Activated CD8-positive, alpha-beta memory T cell treated with anti-CD3 and anti-CD28 coated beads, Interleukin-2, amount 50 U/mL, for 24 hours (primary cell): ENCODE data around the gene HHATL.

Experiments used
- DNase-seq: peaks from one replicate; pipeline ENCODE4 v3.0.0-alpha.2; 2020; ENCODE audit errors: extremely low read depth

HHATL gene

DNA sequence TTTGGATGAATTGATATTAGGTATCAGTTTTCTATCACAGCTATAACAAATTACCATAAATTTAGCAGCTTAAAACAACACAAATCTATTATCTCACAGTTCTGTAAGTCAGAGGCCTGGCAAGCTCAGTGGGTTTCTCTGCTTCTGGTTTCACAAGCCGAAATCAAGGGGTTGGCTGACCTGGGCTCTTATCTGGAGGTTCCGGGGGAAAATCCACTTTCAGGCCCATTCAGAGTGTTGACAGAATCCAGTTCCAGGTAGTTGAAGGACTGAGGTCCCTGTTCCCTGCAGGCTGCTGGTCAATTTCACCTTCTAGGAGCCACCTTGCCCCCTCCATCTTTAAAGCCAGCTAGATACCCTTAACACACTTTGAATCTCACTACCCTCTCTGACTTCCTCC, 11.1 kb upstream of the HHATL start:
- no peak for DNase-seq

DNA sequence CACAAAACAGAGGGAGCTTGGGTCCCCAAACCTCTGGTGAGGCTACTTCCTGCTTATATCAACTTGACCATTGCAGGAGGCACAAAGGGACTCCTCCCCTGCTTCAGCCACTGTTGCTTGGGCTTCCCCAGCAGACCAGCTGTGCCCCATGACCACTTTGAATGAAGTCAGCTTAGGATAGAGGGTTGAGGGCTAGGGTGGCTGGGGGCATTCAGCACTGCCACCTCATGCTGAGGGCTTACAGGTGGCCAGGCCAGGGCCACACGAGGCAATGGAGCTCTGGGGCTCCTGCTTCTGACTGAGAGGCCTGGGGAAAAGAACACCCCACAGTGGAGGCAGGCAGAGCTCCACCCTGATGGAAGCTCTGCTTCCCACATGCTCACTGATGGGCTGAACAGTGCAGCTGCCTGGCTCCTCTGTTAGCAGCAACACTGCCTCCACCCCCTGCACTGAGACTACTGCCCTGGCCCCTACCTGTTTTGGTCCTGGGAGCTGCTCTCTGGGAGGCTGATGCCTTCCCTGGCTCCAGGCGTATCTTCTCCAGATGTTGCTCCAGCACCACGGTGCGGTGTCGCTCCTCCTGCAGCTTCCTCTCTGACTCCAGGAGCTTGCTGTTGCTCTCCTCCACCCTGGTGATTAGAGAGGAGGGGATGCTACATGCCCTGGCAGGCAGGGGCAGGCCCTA, 10.2 kb upstream of the HHATL start:
- DNase-seq, result no peak

DNA sequence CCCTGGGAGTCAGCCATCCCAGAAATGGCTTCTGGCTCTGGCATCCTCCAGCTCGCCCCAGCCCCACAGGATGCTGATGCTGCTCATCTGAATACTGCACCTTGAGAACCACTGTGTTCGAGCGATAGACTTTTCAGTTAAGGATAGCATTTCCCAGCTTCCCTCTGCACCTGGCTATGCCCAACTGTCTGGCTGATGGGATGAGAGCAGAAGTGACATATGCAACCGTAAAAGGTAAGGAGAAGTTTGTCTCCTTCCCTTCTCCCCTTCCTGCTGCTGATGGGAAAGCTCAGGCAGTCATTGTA, 9.7 kb upstream of the HHATL start:
- DNase-seq, result no peak

DNA sequence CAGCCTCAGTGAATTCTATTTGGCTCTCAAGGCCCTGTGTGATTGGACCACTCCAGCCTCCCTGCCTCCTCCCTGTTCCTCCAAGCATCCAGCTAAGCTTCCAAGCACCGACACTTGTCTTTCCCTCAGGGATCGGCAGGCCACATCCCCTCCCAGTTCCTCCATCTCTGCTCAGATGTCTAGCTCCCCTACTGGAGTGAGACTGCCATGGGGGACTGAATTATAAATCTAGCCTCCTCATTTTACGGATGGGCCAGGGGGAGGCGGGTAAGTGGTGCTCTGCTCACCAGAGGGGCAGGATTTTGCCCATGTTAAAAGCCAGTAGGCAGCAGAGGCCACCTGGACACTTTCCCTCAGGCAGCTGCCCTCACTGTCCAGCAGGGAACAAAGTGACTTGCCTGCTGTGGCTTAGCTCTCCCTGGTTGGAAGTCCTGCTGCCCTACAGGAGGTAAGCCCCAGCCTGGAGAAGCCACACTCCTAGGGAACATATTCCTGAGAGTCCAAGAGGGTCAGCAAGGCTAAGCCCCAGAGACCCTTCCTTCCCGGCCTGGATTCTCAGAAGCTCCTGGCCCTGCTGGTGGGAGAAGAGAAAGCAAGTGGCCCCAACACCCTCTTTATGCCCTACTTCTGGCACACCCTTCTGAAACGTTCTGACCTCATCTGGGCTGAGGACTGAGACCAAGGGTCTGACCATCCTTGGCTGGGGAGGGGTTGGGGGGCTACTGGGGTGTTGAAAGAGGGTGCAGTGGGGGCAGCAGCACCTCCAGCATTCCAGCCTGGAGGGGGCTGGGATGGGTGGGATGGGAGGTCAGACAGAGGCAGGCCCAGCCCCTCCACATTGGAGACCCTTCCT, 9.1 kb upstream of the HHATL start:
- no peak for DNase-seq

DNA sequence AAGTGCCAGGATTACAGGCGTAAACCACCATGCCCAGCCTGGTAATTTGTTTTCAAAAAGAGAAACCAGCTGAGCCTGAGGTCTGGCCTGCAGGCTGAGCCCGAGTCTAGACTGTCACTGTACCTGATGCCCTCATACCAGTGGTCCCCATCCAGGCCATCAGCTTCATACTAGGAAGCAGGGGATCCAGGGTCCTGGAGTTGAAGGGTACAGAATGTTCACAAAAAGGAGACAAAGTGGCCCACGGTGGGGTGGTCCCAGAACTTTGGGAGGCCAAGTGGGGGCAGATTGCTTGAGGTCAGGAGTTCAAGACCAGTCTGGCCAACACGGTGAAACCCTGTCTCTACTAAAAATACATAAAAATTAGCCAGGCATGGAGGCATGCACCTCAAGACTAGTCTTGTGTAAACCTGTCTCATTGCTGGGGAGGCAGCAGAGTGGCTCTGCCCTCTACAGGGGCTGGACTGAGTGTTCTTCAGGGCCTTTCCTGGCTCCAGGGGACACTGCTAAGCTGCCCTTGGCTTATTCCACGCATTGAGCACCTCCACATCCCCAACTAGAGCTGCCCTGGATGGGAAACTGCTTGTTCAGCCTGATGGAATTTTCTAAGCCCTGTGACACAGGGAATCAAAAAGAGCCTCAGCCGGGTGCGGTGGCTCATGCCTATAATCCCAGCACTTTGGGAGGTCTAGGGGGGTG, 7.9 kb upstream of the HHATL start:
- no peak for DNase-seq

DNA sequence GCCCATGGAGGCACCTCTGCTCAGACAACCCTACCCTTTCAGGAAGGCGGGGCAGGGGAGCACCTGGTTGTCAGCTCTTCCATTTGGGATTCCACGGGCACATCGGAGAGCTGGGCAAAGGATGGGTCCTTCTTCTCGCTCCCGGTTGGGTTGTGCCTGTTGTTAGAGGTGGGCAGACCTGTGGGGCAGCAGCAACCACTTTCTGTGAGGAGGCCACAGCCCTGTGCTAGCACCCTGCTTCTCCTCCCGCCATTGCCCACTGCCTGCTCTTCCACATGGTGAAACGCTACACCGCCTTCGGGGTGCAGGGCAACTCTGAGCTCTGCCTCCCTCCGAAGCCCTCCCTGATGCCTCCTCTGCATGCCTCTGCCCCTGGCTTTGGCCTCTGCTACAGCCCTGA, 7.0 kb upstream of the HHATL start:
- no peak for DNase-seq

DNA sequence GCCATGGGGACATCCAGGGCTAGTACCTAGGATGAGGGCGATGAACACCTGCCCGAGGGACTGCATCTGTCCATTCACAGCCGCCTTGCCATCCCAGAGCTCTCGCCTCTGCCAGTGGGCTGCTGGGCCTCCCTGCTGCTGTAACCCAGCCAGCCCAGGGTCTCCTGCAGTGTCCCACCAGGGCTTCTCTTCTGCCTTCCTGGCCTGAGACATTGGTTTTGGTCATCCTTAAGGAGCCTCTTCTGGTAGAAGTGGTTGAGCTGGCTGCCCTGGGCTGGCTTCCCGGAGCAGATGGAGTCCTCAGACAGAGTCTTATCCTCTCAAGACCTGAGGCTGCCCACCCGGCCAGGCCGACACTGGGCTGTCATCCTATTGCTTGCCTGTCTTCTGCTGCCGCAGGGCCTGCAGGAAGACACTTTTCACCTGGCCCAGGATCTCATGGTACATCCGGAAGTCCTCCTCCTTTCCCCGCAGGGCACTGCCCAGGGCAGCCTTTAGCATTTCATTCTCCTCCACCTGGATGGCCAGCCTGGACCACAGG, 6.1 kb upstream of the HHATL start:
- DNase-seq, result no peak

DNA sequence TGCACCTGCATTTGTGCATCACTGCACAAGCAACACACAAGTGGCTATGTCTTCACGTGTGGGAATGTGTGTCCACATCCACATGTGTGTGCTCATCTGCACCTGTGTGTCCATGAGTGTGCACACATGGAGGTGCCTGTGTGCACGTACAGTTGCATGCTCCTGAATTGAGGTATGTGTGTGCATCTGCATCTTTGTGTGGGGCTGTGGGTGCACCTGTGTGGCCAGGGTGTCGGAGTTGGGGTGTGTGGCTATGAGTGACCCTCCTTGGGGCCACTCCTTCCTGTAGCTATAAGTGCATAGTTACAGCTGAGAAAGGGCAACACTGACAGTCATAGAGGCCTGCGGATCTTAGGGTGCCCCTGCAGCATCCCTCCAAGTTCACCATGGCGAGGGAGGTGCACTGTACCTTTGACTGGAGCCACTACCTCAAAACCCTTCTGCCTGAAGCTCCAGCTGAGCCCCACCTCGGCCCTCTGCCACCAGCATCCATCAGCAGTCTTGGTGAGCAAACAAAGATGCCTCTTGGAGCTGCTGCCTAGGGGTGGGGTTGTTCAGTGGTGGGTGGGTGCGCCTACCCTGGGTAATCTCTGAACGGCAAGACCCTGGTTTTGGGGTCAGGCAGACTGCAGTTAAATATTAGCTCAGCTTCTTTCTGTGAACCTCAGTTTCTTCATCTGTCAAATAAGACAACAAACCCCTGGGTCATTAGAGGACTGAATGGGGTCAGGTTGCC, 5.2 kb upstream of the HHATL start:
- no peak for DNase-seq

DNA sequence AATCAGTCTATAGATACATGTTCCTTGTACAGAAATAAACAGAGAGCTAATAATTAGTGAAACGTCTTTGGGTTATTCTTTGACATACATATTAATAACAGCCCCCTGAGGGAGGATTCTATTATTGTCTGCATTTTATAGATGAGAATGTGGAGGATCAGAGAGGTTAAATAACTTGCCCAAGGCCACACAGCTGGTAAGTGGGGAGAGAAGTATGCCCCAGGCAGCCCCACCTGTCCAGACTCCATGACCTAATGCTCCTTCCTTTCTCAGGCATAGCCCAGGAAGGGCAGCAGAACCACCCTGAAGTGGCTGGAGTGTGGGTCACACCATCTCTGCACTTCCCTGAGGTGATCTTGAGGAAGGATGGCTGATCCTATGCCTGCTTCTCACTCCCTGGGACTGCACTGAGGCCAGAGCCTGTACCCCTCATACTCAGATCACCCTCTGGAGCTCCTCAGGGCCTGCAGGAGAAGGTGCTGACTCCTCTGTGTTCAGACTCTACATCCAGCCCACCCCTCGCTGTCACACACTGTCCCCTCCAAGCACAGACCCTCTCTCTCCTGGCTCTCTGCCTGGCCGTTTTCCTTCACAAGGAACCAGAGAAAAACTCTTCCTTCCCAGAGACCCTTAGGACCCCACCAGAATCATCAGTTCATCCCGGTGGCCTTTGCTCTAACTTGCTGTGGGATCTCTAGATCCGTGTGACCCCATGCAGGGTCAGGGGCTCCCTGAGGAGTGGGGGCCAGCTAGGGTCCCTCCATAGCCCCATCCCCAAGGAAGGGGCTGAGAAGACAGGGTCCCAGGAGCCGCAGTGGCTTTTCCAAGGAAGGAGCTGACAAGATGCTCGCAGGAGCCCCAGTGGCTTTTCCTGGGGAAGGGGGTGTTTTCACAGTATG, 4.4 kb upstream of the HHATL start:
- DNase-seq, result no peak

DNA sequence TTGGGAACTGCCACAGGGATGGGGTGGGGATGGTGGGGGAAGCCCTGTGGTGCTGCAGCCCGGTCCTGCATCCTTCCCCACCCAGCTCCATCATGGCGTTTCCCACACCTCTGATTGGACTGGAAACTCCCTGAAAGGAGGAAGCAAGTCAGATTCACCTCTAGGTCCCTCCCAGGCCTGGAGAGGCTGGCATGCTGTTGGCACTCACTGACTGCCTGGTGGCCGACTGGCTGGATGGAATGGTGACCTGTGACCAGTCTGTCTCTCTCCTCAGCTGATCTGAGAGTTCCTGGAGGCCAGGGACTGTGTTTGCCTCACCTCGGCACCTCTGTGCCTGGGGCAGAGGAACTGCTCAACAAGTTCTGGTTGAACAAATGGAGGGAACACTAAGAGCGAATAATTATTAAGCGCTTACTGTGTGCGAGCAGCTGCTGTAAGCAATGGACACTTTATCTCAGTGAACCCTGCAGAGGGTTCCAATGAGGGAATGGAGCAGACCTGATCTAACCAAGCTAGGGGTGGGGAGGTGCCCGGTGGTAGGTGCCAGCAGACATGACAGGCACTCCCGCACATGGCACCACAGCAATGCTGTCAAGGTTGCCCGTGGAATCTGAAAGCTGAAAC, 3.5 kb upstream of the HHATL start:
- no peak for DNase-seq

DNA sequence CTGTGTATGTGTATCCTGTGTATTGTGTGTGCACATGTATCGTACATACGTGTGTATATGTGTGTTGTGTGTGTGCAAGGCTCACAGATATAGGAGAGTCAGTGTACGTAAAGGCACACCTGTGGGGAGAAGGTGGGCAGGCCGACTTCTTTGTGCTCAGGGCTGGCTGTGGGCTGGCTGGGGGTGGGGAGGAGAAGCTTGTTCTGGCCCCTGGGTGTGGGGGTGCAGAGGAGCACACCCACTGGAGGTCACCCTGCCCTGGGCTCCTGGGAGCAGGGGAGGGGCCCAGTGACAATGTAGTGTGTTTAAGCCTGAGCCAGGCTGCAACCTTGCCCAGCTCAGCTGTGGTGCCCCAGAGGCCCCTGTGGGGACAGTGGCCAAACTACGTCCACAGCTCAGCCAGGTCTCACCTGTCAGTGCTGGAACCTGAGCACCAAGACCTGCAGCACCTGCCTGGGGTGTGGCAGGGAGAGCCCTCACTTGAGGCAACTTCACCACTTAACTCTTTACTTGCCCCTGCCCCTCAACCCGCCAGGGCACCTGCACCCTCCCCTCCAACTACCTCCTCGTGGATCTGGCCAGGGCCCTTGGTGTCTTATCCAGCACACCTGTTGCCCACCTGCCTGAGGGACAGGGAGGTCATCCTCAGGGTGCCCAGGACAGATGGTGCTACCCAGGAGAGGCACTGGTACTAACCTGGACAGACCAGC, 2.6 kb upstream of the HHATL start:
- no peak for DNase-seq

DNA sequence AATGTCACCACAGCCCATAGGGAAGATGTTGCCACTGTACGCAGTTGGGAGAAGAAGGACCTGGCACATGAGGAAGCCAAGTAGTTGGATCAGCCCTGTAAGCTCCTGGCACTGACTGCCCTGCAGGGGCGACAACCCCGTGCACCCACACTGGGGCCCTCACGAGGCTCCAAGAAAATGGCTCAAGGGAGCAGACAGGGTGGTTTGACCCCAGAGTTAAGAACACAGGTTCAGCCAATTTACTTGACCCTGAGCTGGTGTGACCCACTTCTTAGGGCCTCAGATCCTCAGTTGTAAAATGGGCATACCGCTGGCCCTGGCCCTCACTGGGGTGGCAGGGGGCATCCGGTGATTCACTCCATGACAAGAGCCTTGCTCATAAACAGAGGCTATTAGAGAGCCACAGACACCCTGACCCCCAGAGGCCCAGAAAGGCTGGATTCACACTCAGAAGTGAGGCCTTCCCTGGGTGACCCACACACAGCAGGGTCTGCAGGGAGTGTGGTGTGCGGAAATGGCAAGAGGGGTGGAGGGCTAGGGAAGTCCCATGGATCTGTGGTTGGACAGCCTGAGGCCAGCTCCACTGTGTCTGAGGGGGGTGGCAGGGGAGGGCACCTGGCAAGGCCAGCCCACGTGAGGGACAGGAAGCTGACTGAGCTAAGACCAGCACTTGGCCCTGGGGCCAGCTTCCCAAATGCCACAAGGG, 1.7 kb upstream of the HHATL start:
- no peak for DNase-seq

DNA sequence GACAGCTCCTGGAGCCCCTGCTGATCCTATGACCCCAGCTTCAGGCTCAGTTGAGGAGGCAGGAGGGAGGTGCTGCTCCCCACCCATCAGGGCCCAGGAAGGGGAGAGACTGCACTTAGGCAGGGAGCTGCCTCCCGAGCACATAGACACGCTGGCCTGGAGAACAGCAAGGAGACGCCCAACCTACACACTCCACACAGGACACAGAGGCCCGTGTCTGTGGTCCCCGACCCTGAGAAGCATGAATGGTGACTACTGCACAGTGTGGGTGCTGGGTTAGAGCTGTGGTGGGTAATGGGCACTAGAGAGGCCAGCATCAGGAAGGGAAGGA, 1.1 kb upstream of the HHATL start:
- DNase-seq, result no peak

DNA sequence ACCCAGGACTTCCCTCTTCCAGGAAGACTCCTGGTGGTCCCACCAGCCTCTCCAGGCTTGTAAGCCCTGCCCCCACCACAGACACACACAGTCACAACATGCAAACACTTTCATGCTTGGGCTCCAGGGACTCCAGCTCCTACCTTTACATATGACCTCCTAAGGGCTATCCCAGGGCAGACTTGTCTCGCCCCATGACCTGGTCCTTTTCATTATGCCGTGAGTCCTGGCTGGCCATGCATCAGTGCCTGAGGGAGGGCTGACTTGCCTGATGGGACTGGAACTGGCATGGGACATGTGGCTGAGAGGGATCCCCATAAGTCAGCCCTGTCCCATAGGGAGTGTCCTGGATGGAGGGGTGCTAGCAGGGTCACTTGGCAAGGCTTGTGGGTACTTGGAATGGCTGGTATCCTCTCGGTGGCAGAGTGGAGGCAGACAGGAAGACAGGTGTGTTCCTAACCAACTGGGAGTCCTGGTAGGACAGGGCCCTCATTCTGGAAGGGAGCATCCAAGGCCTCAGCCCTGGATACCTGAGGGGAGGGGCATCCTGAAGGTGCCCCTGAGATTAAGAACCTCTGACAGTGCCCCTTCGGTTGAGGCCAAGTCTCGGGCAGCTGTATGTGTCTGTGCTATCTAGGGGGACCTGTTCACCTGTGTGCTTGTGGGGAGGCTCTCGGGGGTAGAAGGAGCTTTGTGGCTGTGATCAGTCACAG, 540 bp upstream of the HHATL start:
- no peak for DNase-seq

DNA sequence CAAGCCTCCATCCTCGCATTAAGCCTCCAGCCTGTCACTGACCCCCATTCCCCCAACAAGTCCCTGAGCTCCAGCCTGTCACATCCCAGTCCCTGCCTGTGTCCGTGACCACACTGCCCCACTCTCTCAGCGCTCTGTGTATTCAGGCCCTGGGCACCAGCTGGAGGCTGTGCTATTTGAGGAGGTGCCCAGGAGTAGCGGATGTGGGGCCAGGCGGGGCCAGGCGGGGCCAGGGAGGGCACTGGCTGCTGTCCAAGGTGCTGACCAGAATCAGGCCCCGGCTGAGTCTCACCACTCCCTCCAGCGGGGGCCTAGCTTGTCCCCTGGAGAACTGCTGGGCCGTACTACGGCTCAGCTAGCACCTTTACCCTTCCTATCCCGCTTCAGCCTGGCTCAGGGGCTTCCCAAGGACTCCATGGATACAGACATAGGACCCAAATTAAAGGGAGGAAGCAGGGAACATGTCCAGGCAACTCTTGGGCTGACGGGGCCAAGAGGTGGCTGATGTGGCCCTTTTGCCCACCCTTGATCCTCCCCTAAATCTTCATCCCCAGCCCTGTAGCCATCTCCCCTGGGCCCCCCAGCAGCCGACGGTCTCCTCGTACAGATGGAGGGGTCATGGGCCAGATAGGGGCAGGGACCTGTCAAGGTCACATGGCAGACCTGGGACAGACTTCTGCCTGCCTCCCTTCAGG, 1.1 kb downstream of the HHATL start:
- peak; percentile 19 for DNase-seq

DNA sequence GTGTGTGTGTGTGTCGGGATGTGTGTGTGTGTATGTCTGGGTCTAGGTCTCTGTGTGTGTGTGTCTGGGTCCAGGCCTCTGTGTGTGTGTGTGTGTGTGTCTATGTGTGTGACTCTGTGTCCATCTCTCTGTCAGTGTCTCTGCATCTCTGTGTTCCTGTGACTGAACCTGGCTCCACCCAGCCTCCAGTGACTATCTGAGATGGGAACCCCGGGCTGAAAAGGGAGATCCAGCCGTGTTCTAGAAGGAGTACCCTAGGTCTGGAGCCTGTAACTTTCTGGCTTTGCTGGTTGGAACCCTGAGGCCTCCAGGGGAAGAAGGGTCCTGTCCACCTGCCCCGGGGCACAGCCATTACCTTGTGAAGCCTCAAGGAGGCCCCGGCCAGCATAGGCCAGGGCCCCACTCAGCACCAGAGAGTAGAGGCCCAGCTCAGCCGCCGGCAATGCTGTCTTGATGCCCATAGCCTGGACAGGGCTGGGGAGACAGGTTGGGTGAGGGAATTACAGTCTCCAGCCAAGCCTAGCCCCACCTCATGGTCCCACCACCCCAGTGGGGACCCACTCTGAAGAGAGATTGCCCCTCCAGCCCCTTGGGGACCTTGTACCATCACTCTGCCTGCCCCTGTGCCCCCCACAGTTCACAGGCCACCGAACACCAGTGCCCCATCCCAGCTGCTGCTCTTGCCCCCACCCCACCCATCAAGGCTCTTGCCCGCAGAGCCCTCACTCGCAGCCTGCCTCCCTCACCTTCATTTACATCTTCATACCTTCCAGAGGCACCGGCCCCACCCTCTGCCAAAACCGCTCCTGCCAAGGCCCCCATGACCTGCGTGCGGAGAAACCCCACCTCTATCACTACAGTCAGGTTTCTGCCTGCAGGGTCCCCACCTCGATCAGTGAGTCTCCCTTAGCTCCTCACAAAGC, 2.0 kb downstream of the HHATL start:
- no peak for DNase-seq

DNA sequence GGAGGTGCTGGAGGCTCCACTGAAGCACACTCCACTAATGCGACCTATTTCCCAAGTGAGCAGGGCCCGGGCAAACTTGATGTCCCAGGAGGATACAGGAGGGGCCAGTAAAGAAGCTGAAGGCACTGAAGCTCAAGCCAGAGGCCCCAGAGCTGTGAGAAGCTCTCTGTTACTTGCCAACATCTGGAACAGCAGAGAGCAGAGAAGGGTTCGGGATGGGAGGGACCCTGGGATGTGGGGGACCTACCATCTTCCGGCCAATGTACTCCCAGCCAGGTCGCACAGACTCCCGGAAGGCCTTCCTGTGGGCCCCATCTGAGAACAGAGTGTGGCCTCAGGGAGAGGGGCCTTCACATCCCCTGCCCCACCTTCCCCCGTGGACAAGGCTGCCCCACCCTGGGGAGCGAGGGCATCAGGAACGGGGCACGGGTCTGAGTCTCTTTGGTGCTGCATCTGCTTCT, 3.1 kb downstream of the HHATL start:
- DNase-seq, result no peak
